H1 (cell line): ENCODE data around the gene PRC1. TPM values are rescaled to one million over a fixed set of nuclear protein-coding genes. Genes with fewer than 3 reads are reported as not detected.

ENCODE experiments used
- CTCF ChIA-PET: fragments of 300-600 bp; sonication (Branson Sonifier 250); formaldehyde crosslinking; loops from one replicate; lab custom pipeline; 2021; ENCODE audit not compliant: partially characterized antibody; lab: Charles Lee
- POLR2A ChIA-PET: fragments of 300-600 bp; sonication (Branson Sonifier 250); formaldehyde crosslinking; loops from one replicate; lab custom pipeline; 2021; ENCODE audit warnings: inconsistent platforms; ENCODE audit not compliant: partially characterized antibody; lab: Charles Lee
- DNase-seq, 2 experiments: peaks; one replicate each; pipeline versions ENCODE4 v3.0.0 to v3.0.0-alpha.2; 2010 to 2022; ENCODE audit warnings: low spot score in 2 of 2, low read depth in 1 of 2, mixed read lengths in 1 of 2
- FAIRE-seq: peaks from 2 replicates; lab custom pipeline; 2011; peaks lifted over from hg19 to GRCh38; lab: Jason Lieb, UNC
- H2AFZ ChIP-seq: 2 replicates; pipeline ENCODE4 v1.8.1; 2012; ENCODE audit warnings: low read length, inconsistent platforms
- H2AK5ac ChIP-seq: 2 replicates; pipeline ENCODE4 v1.6.1; 2013; ENCODE audit warnings: low read depth, low read length
- H2BK120ac ChIP-seq: replicated peaks from 2 replicates; pipeline ENCODE3; 2013; ENCODE audit warnings: low read depth, low read length, inconsistent platforms
- H2BK12ac ChIP-seq: 2 replicates; pipeline ENCODE4 v1.6.1; 2013; ENCODE audit warnings: low read depth, low read length
- H2BK15ac ChIP-seq: 2 replicates; pipeline ENCODE4 v1.6.1; 2013; ENCODE audit warnings: low read length
- H2BK20ac ChIP-seq: 2 replicates; pipeline ENCODE4 v1.6.1; 2013; ENCODE audit warnings: low read length
- H2BK5ac ChIP-seq: 2 replicates; pipeline ENCODE4 v1.6.1; 2013; ENCODE audit warnings: low read depth, low read length
- H3K14ac ChIP-seq: 2 replicates; pipeline ENCODE4 v1.6.1; 2013; ENCODE audit warnings: inconsistent platforms; ENCODE audit not compliant: insufficient read length
- H3K18ac ChIP-seq: 2 replicates; pipeline ENCODE4 v1.6.1; 2013; ENCODE audit warnings: low read length; ENCODE audit errors: extremely low read depth
- H3K23ac ChIP-seq: 2 replicates; pipeline ENCODE4 v1.6.1; 2013; ENCODE audit warnings: inconsistent platforms; ENCODE audit not compliant: insufficient read length
- H3K23me2 ChIP-seq: 2 replicates; pipeline ENCODE4 v1.6.1; 2013; ENCODE audit warnings: low read depth, low read length
- H3K27ac ChIP-seq: 2 replicates; pipeline ENCODE4 v1.6.1; 2011; ENCODE audit warnings: low read depth, low read length, inconsistent platforms
- H3K27me3 ChIP-seq, 4 experiments: replicated peaks in 1 of 4; 1 replicate in 1 of 4; 2 replicates in 3 of 4; pipeline versions ENCODE4 v1.6.1 to v1.8.1; 2011 to 2013; ENCODE audit warnings: low read length in 3 of 4, mild to moderate bottlenecking in 3 of 4, inconsistent platforms in 2 of 4, mixed read lengths in 2 of 4, moderate library complexity in 1 of 4; ENCODE audit not compliant: control insufficient read depth in 3 of 4, insufficient read depth in 3 of 4; ENCODE audit errors: extremely low read depth in 1 of 4
- H3K36me3 ChIP-seq, 4 experiments: 2 replicates each; pipeline versions ENCODE4 v1.6.1 to v1.8.1; 2011 to 2013; ENCODE audit warnings: mild to moderate bottlenecking in 4 of 4, low read length in 3 of 4, moderate library complexity in 2 of 4, control low read depth in 1 of 4, inconsistent platforms in 1 of 4; ENCODE audit not compliant: insufficient read depth in 4 of 4, control insufficient read depth in 2 of 4
- H3K4ac ChIP-seq: replicated peaks from 2 replicates; pipeline ENCODE3; 2013; ENCODE audit warnings: low read length, low read depth, mixed read lengths, inconsistent platforms; ENCODE audit not compliant: insufficient read length
- H3K4me1 ChIP-seq, 4 experiments: replicated peaks in 1 of 4; 1 replicate in 1 of 4; 2 replicates in 3 of 4; pipeline versions ENCODE4 v1.6.1 to v1.8.1; 2011 to 2013; ENCODE audit warnings: low read length in 3 of 4, inconsistent platforms in 2 of 4, mixed read lengths in 1 of 4; ENCODE audit not compliant: insufficient read depth in 4 of 4, control insufficient read depth in 3 of 4
- H3K4me2 ChIP-seq, 2 experiments: 2 replicates each; pipeline versions ENCODE4 v1.6.1 to v1.8.1; 2011 to 2013; ENCODE audit warnings: low read depth in 2 of 2, low read length in 2 of 2, control low read depth in 1 of 2, inconsistent platforms in 1 of 2, mild to moderate bottlenecking in 1 of 2; ENCODE audit not compliant: insufficient read depth in 1 of 2
- H3K4me3 ChIP-seq, 4 experiments: fragments of 200-600, 300-600 bp in 1 of 4; sonication (generic), shearing (Covaris generic), sonication (Bioruptor Twin) in 1 of 4; 2 replicates each; pipeline versions ENCODE4 v1.5.1 to v1.8.1; 2011 to 2016; ENCODE audit warnings: low read length in 4 of 4, low read depth in 3 of 4, control low read depth in 2 of 4, inconsistent platforms in 2 of 4, mild to moderate bottlenecking in 2 of 4, mixed read lengths in 1 of 4, moderate library complexity in 1 of 4; ENCODE audit not compliant: insufficient read depth in 2 of 4; ENCODE audit errors: extremely low read depth in 1 of 4
- H3K56ac ChIP-seq: replicated peaks from 2 replicates; pipeline ENCODE3; 2013; ENCODE audit warnings: low read depth, mild to moderate bottlenecking, mixed read lengths, low read length, inconsistent platforms; ENCODE audit not compliant: insufficient read length
- H3K79me1 ChIP-seq: 2 replicates; pipeline ENCODE4 v1.6.1; 2013; ENCODE audit warnings: low read depth, low read length, control low read depth
- H3K79me2 ChIP-seq, 2 experiments: 2 replicates each; pipeline versions ENCODE4 v1.6.1 to v1.8.1; 2012 to 2013; ENCODE audit warnings: low read length in 2 of 2, mild to moderate bottlenecking in 2 of 2, inconsistent platforms in 1 of 2; ENCODE audit not compliant: insufficient read depth in 2 of 2, control insufficient read depth in 1 of 2
- H3K9ac ChIP-seq, 4 experiments: replicated peaks in 1 of 4; 1 replicate in 1 of 4; 2 replicates in 3 of 4; pipeline versions ENCODE4 v1.6.1 to v1.8.1; 2011 to 2013; ENCODE audit warnings: low read depth in 3 of 4, low read length in 3 of 4, control low read depth in 2 of 4, mild to moderate bottlenecking in 2 of 4, moderate library complexity in 2 of 4, inconsistent platforms in 1 of 4; ENCODE audit errors: extremely low read depth in 1 of 4
- H3K9me3 ChIP-seq, 2 experiments: 2 replicates each; pipeline versions ENCODE4 v1.6.1 to v1.8.1; 2012 to 2013; ENCODE audit warnings: mild to moderate bottlenecking in 2 of 2, moderate library complexity in 2 of 2, control low read depth in 1 of 2, inconsistent platforms in 1 of 2, low read depth in 1 of 2, low read length in 1 of 2, mixed read lengths in 1 of 2; ENCODE audit not compliant: insufficient read depth in 2 of 2
- H4K20me1 ChIP-seq, 2 experiments: replicated peaks in 1 of 2; 2 replicates each; pipeline versions ENCODE3 to v1.8.1; 2011 to 2013; ENCODE audit warnings: inconsistent platforms in 2 of 2, low read length in 2 of 2, mild to moderate bottlenecking in 1 of 2; ENCODE audit not compliant: insufficient read depth in 2 of 2, control insufficient read depth in 1 of 2
- H4K5ac ChIP-seq: 2 replicates; pipeline ENCODE4 v1.6.1; 2013; ENCODE audit warnings: low read length, low read depth, mixed read lengths, inconsistent platforms; ENCODE audit not compliant: insufficient read length
- H4K8ac ChIP-seq: 2 replicates; pipeline ENCODE4 v1.8.0; 2013; ENCODE audit warnings: mild to moderate bottlenecking, moderate library complexity, low read length, inconsistent platforms; ENCODE audit not compliant: insufficient read depth; ENCODE audit errors: extremely low read depth
- H4K91ac ChIP-seq: replicated peaks from 2 replicates; pipeline ENCODE3; 2013; ENCODE audit warnings: low read length, mixed read lengths, inconsistent platforms; ENCODE audit not compliant: insufficient read length
- ASH2L ChIP-seq: fragments of 200-600, 300-600 bp; sonication (generic); IDR thresholded peaks from one replicate; pipeline ENCODE4 v1.7.1; 2017; ENCODE audit warnings: low read length
- CTBP2 ChIP-seq: IDR thresholded peaks from 2 replicates; pipeline ENCODE4 v1.7.0; 2011; ENCODE audit warnings: borderline replicate concordance, mild to moderate bottlenecking, moderate library complexity, mixed read lengths, low read length; ENCODE audit not compliant: insufficient read depth, insufficient read length
- KDM1A ChIP-seq: fragments of 200-600, 300-600 bp; sonication (generic); IDR thresholded peaks from 2 replicates; pipeline ENCODE4 v1.7.1; 2016; ENCODE audit warnings: mild to moderate bottlenecking, low read length, borderline replicate concordance
- RAD21 ChIP-seq, 2 experiments: IDR thresholded peaks in 1 of 2; conservative IDR thresholded peaks in 1 of 2; 2 replicates each; pipeline ENCODE4 v1.6.1; 2011; ENCODE audit warnings: low read depth in 2 of 2, low read length in 2 of 2, improper control_type of control experiment in 1 of 2, inconsistent platforms in 1 of 2, mild to moderate bottlenecking in 1 of 2, moderate library complexity in 1 of 2
- SIRT6 ChIP-seq: IDR thresholded peaks from one replicate; pipeline ENCODE4 v1.7.1; 2012; ENCODE audit warnings: low read length, inconsistent platforms
- SUZ12 ChIP-seq: fragments of 200-600 bp; sonication (generic); IDR thresholded peaks from 2 replicates; pipeline ENCODE4 v1.6.1; 2012; ENCODE audit warnings: mild to moderate bottlenecking, inconsistent platforms, low read length, moderate library complexity, mixed read lengths
- YY1 ChIP-seq: IDR thresholded peaks from 2 replicates; pipeline ENCODE4 v1.6.1; 2011; ENCODE audit warnings: low read depth, mild to moderate bottlenecking, low read length
- WGBS, 2 experiments: shearing (Covaris generic) in 1 of 2; methylation state at CpG; one replicate each; pipeline versions ENCODE4 v1.1.6 to v1.1.7; 2013 to 2015; ENCODE audit warnings: low lambda C conversion rate in 2 of 2, mixed read lengths in 2 of 2, inconsistent platforms in 1 of 2, low coverage in 1 of 2, missing lambda C conversion rate in 1 of 2; ENCODE audit not compliant: insufficient replicate concordance in 2 of 2, insufficient coverage in 1 of 2, insufficient read length in 1 of 2; ENCODE audit errors: extremely low coverage in 1 of 2, missing lambda C conversion rate in 1 of 2; 5-methylcytosine and 5-hydroxymethylcytosine counted together
- polyA plus RNA-seq, 7 experiments: library from polyadenylated mRNA; depleted of rRNA in 3 of 7; stranded (reverse) in 5 of 7; unstranded in 2 of 7; fragments of >200 nt in 5 of 7; fragments of 200-250 nt in 2 of 7; gene quantifications; 1 replicate in 5 of 7; 2 replicates in 1 of 7; 4 replicates in 1 of 7; pipeline versions ENCODE4 v1.2.1 to v1.2.3, GENCODE V29; 2011 to 2013; ENCODE audit warnings: missing spikeins in 2 of 7, mixed read lengths in 2 of 7
- total RNA-seq: library from RNA; stranded (reverse); fragmentation: NEBNext Ultra II Directional; extraction: Animal tissue kit (Norgen Biotek cat#: 25700); gene quantifications from 2 replicates; pipeline ENCODE4 v1.2.1, GENCODE V29; 2021

The PRC1 gene
- total and polyA plus RNA-seq, 2 of the 8 experiments (the other 6 are each of a cell fraction or from before 2014, with no cell fraction given): 90.7 to 181 TPM

GRCh38 chr15:90933301-90933700 lies 61.0 kb downstream of the PRC1 start:
- H3K56ac ChIP-seq: no peak overlapping the region
- DNase-seq: no peak
- no peak overlapping the region for H3K14ac ChIP-seq
- no peak overlapping the region for H2BK120ac ChIP-seq
- no peak overlapping the region for H4K5ac ChIP-seq
- no peak overlapping the region for H3K4me2 ChIP-seq
- peaks cover 11% of the 10 kb centered on the region; the same call in 1 of the 2 replicates for H3K23me2 ChIP-seq
- TF ChIP-seq SUZ12 (no peak), KDM1A (no peak), RAD21 (IDR thresholded peaks at IDR 0.05 in 1 of 2, conservative IDR thresholded peaks at IDR 0.05 in 1 of 2; ENCODE audit: low read depth in 2 of 2, low read length in 2 of 2) (no peak), YY1 (no peak), CTBP2 (no peak), ASH2L (no peak), SIRT6 (no peak)
- H4K20me1 ChIP-seq: peaks cover 0 to 1% of the 10 kb centered on the region in 2 experiments
- no peak overlapping the region for H2AFZ ChIP-seq
- no peak overlapping the region; the same call in 1 of the 2 replicates for H2BK12ac ChIP-seq
- H2AK5ac ChIP-seq: no peak overlapping the region
- no peak overlapping the region for H3K9ac ChIP-seq
- no peak overlapping the region for H3K4me3 ChIP-seq
- H3K23ac ChIP-seq: no peak overlapping the region
- no peak overlapping the region for H4K91ac ChIP-seq
- FAIRE-seq: no peak
- H2BK15ac ChIP-seq: no peak overlapping the region
- POLR2A ChIA-PET: interaction anchor here (2.4 to 5.0 kb wide), 3 partner anchors 20 to 30 kb away, joined by 12 to 24 read pairs (median 20); partner anchors contain the start of genes MAN2A2 and RCCD1
- H3K27ac ChIP-seq: no peak overlapping the region
- H2BK5ac ChIP-seq: no peak overlapping the region
- no peaks in the 10 kb centered on the region for H3K9me3 ChIP-seq
- H2BK20ac ChIP-seq: no peak overlapping the region
- no peaks in the 10 kb centered on the region; the same call in 1 of the 2 replicates for H3K79me1 ChIP-seq
- H3K79me2 ChIP-seq: no peaks in the 10 kb centered on the region
- 90% methylated on average over 1 of the region's 1 CpG; no CpG with 5 or more reads in 1 of the 2 experiments for WGBS, 2 experiments
- 0 out of 7 replicates have a peak, but pooled peaks cover 0 to 4% (median 0%) of the 10 kb centered on the region in 4 experiments for H3K27me3 ChIP-seq
- H3K4me1 ChIP-seq: peaks cover 0 to 13% (median 7%) of the 10 kb centered on the region in 4 experiments; a peak in 6 of 7 replicates
- CTCF ChIA-PET: interaction anchor here (0.7 to 20.7 kb wide), 42 partner anchors 7 to 1836 kb away, joined by 3 to 306 read pairs (median 4); partner anchors contain the start of genes BLM, FES, MAN2A2 and RCCD1
- H4K8ac ChIP-seq: no peak overlapping the region
- no peak overlapping the region for H3K18ac ChIP-seq
- no peak overlapping the region for H3K4ac ChIP-seq
- peaks cover 0 to 8% (median 2%) of the 10 kb centered on the region in 4 experiments; a peak in 1 of 8 replicates for H3K36me3 ChIP-seq
